Skeletal muscle satellite cell (primary cell): ENCODE results near the gene GC. TPM values are rescaled to one million over a fixed set of nuclear protein-coding genes. Genes with fewer than 3 reads are reported as not detected.

ENCODE experiments used
- H3K27me3 ChIP-seq: 2 replicates; pipeline ENCODE4 v1.7.0; 2013; ENCODE audit warnings: low read length; ENCODE audit not compliant: control insufficient read depth, insufficient read depth
- H3K36me3 ChIP-seq: 2 replicates; pipeline ENCODE4 v1.7.0; 2013; ENCODE audit warnings: mild to moderate bottlenecking, control low read depth, low read length; ENCODE audit not compliant: insufficient read depth
- H3K4me1 ChIP-seq: 2 replicates; pipeline ENCODE4 v1.7.0; 2013; ENCODE audit warnings: low read length; ENCODE audit not compliant: control insufficient read depth, insufficient read depth
- H3K4me2 ChIP-seq: 2 replicates; pipeline ENCODE4 v1.7.0; 2013; ENCODE audit warnings: mild to moderate bottlenecking, low read length
- H3K4me3 ChIP-seq: 2 replicates; pipeline ENCODE4 v1.7.0; 2013; ENCODE audit warnings: low read length
- H3K9ac ChIP-seq: 2 replicates; pipeline ENCODE4 v1.7.0; 2013; ENCODE audit warnings: mild to moderate bottlenecking, low read depth, low read length, moderate library complexity
- H3K9me3 ChIP-seq: replicated peaks from 2 replicates; pipeline ENCODE4 v1.7.0; 2013; ENCODE audit warnings: mild to moderate bottlenecking, control low read depth, low read length
- small RNA-seq: library from RNA; depleted of rRNA; stranded (forward); fragments of <200 nt; gene quantifications from one replicate; pipeline ENCODE3, GENCODE V24; 2012

GC gene

DNA sequence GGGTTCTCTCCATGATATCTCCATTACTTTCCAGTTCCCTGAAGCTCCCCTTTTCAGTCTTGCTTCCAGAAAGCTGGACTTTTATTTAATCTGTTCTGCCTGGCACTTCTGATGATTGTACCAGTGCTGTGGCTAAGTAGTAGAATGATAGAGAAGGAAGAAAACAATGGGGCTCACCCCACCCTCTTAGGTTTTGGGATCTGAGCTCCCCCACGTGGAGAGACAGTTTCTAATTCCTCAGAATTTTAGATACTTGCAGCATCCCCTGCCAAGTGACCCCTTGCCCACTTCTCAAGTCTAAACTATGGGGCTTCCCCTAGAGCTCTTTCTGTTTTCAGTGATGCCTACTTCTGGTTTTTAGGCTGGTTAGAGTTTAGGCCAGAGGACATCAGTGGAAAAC lies 73.9 kb downstream of the GC start:
- Histone ChIP-seq H3K9ac (no peak overlapping the region), H3K4me2 (no peak overlapping the region), H3K36me3 (no peaks in the 10 kb centered on the region), H3K27me3 (peaks cover 9% of the 10 kb centered on the region), H3K9me3 (no peaks in the 10 kb centered on the region), H3K4me1 (no peaks in the 10 kb centered on the region), H3K4me3 (no peak overlapping the region)

DNA sequence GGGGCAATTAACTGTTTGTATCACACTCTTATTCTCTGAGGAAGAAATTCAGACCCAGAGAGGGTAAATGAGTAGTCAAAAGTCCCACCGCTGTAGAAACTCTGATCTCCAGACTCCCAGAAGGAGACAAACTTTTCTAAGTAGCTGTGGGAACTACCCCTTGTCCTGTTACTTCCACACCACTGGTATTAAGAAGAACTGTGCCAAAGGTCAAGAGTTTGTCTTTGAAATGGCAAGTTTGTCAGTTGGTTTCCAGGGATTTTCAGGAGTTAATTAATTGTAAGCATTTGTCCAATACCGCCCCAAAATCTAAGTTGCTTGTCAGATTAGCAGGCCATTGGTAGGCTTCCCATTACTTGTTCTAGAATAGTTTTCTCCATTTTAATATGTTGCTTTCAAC lies 85.7 kb downstream of the GC start:
- Histone ChIP-seq H3K27me3 (peaks cover 7% of the 10 kb centered on the region), H3K4me2 (no peak overlapping the region), H3K36me3 (no peaks in the 10 kb centered on the region), H3K9ac (no peak overlapping the region), H3K9me3 (no peaks in the 10 kb centered on the region), H3K4me1 (no peaks in the 10 kb centered on the region), H3K4me3 (no peak overlapping the region)

DNA sequence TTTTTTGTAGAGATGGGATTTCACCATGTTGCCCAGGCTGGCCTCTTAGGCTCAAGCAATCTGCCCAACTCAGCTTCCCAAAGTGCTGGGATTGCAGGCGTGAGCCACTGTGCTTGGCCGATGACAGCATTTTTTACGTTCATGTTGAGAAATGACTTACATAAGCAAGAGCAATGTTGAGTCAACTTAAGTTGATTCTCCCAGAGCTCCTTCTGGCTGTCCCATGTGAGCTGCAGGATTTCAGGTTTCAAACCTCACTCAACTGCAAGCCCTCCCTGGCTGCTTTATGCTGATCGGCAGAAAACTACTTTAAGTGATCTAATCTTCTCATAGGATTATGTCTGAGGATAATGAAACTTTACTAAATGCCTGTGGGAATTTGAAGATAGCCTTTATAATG lies 86.8 kb downstream of the GC start:
- Histone ChIP-seq H3K4me2 (no peak overlapping the region), H3K36me3 (no peaks in the 10 kb centered on the region), H3K27me3 (peaks cover 7% of the 10 kb centered on the region), H3K4me3 (no peak overlapping the region), H3K4me1 (no peaks in the 10 kb centered on the region), H3K9me3 (no peaks in the 10 kb centered on the region), H3K9ac (no peak overlapping the region)

DNA sequence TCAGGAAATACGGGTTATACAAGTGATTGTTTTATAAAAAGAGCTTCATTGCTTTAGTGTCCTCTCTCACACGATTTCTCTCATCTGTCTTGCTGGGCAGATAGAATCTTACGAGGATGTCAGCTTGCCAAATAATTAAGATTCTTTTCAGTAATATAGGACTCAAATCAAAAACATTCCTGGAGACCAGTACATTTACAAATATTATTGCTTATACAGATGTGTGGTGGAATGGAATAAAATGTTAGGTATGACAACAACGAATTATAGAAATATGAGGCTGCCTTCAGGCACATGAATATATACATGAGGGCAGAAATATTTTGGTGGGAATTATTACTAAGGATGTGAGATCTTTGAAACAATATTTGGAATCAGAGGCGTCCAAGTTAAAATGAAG lies 88.9 kb downstream of the GC start:
- Histone ChIP-seq H3K4me3 (no peak overlapping the region), H3K36me3 (no peaks in the 10 kb centered on the region), H3K27me3 (peaks cover 7% of the 10 kb centered on the region), H3K4me2 (no peak overlapping the region), H3K9me3 (no peaks in the 10 kb centered on the region), H3K9ac (no peak overlapping the region), H3K4me1 (no peaks in the 10 kb centered on the region)

DNA sequence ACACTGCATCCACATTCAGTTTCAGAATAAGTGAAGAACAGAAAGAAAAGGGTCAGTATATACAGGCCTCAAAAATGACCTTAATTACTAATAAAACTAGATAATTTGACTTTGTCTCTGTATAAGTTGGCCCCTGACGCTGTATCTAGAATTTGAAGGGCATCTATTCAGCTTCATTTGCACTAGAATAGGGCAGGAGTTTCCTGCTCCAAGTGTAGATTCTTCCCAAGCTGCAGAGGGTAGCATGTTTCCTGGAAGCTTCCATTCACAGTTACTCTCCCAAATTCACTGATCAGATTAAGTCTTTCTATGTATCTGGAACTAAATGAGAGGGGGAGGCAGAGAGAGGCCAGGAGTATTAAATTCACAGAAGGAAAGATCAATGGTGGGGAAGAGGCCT lies 90.9 kb downstream of the GC start:
- H3K9ac ChIP-seq: no peak overlapping the region
- peaks cover 7% of the 10 kb centered on the region for H3K27me3 ChIP-seq

DNA sequence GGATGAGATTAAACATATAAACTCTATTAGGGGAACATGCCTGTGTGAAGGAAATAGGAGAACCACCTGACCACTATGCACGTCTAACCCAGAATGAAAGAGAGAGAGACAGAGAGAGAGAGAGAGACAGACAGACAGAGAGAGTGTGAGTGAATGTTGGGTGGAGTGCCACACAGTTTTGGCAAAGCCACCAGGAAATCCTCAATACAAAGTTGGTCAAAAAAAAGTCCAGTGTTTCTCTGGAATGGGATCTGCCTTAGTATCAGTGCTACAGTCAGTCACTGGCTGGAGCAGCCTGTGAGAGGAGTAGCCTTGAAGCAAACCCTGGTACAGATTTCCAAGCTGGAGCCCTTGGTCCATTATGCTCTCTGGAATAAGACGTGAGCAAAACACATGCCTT lies 91.7 kb downstream of the GC start:
- Histone ChIP-seq H3K9ac (no peak overlapping the region), H3K36me3 (no peaks in the 10 kb centered on the region), H3K9me3 (no peaks in the 10 kb centered on the region), H3K4me2 (no peak overlapping the region), H3K4me1 (no peaks in the 10 kb centered on the region), H3K27me3 (peaks cover 7% of the 10 kb centered on the region), H3K4me3 (no peak overlapping the region)

More for the DNA sequence above, 90.9 kb downstream of the GC start:
- no peak overlapping the region for H3K4me3 ChIP-seq
- H3K36me3 ChIP-seq: no peaks in the 10 kb centered on the region
- no peaks in the 10 kb centered on the region for H3K9me3 ChIP-seq
- H3K4me1 ChIP-seq: no peaks in the 10 kb centered on the region
- H3K4me2 ChIP-seq: no peak overlapping the region

Small RNA genes lying within 50 kb of the gene (small RNA-seq; reads per million reads assigned to genes)
- not detected for gene RNA5SP163
